ENCODE measurements around the gene UMAD1.
A peak's percentile ranks its signal among the peaks of the same experiment; 100 is the strongest.

UMAD1 gene

GRCh38 chr7:7768977-7769709, 128.6 kb downstream of the UMAD1 start:
- Histone ChIP-seq H3K4me1 (ENCODE audit: insufficient read depth, poor library complexity, severe bottlenecking) (peaks cover 35% of the 10 kb centered on the region), H3K27ac (ENCODE audit: poor library complexity, severe bottlenecking) (no peak overlapping the region), H3K36me3 (ENCODE audit: low read depth) (no peaks in the 10 kb centered on the region), H3K27me3 (ENCODE audit: insufficient read depth, poor library complexity, severe bottlenecking) (no peaks in the 10 kb centered on the region), H3K4me3 (ENCODE audit: severe bottlenecking) (no peak overlapping the region), H3K9me3 (ENCODE audit: severe bottlenecking) (no peaks in the 10 kb centered on the region)
- no peak for DNase-seq (ENCODE audit: low spot score)
- ATAC-seq (ENCODE audit: low read depth) = no peak
- no peak for TF ChIP-seq CTCF (IDR thresholded peaks at IDR 0.05; ENCODE audit: poor library complexity, severe bottlenecking)

DNA sequence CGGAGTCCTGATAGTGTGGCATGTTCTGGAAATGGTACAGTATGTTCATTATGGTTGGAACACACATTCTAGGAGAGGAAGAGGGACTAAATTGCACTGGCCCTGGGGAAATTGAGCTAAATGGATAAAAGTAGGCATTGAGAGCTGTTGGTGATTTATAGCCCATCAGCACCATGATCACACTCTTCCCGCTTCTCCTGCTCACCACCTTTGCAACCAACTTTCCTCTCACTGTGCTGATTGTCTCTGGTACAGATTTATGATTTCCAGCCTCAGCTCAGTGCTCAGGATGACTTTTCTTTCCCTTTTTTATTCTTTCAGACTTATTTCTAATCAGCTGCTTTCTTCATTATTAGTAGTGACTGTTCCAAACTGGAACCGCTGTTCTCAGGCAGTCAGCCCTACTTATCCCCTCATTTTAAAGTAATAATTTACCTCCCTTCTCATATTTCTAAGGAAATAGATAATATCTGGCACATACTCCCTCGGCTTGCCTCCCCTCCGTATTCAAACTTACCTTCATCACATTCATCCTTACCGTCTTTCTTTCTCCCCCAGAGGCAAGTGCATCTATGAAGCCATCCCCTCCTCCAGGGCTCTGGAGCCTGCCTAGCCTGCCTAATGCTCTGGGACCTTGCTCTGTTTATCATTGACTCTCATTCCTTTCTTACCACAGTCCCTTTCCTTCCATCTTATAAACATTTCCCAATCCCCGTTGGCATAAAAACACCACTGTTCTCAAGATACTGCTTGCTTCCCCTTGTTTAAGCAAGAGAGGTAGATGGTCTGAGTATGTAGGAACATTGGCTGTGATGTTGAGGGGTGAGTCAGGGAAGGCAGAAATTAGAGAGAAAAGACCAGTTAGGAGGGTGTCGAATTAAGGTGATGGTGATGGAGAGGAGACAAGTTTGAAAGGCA, 129.4 kb downstream of the UMAD1 start:
- Histone ChIP-seq H3K27me3 (ENCODE audit: insufficient read depth, poor library complexity, severe bottlenecking) (no peaks in the 10 kb centered on the region), H3K27ac (ENCODE audit: poor library complexity, severe bottlenecking) (no peak overlapping the region), H3K9me3 (ENCODE audit: severe bottlenecking) (no peaks in the 10 kb centered on the region), H3K36me3 (ENCODE audit: low read depth) (no peaks in the 10 kb centered on the region), H3K4me3 (ENCODE audit: severe bottlenecking) (no peak overlapping the region), H3K4me1 (ENCODE audit: insufficient read depth, poor library complexity, severe bottlenecking) (peaks cover 29% of the 10 kb centered on the region)
- no peak for TF ChIP-seq CTCF (IDR thresholded peaks at IDR 0.05; ENCODE audit: poor library complexity, severe bottlenecking)
- DNase-seq (ENCODE audit: low spot score) (no peak), ATAC-seq (ENCODE audit: low read depth) (no peak)

DNA sequence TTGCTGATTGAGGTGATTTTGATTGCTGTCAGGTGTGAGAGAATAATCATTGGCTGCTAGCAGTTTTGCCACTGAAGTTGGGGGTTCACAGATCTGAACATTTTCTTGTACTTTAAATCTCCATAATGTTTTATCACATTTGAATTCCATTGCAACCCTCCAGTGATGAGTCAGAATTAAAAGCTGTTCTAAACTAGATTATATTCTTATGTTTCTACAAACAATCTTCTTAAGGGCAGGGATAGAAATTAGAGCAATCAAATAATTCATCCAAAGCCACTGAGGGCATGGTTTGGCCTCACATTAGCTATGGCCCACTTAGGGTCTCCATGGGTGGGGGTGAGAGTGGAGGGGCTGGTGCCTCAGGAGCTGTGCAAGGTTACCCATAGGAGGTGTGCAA, 130.9 kb downstream of the UMAD1 start:
- Histone ChIP-seq H3K27ac (ENCODE audit: poor library complexity, severe bottlenecking) (peak overlapping the region; percentile 74), H3K4me3 (ENCODE audit: severe bottlenecking) (no peak overlapping the region), H3K36me3 (ENCODE audit: low read depth) (no peaks in the 10 kb centered on the region), H3K27me3 (ENCODE audit: insufficient read depth, poor library complexity, severe bottlenecking) (no peaks in the 10 kb centered on the region), H3K4me1 (ENCODE audit: insufficient read depth, poor library complexity, severe bottlenecking) (peaks cover 18% of the 10 kb centered on the region), H3K9me3 (ENCODE audit: severe bottlenecking) (no peaks in the 10 kb centered on the region)
- TF ChIP-seq CTCF (IDR thresholded peaks at IDR 0.05; ENCODE audit: poor library complexity, severe bottlenecking) = no peak
- DNase-seq (ENCODE audit: low spot score) = no peak
- ATAC-seq (ENCODE audit: low read depth) = no peak

- Histone ChIP-seq H3K4me1 (ENCODE audit: insufficient read depth, poor library complexity, severe bottlenecking) (peaks cover 18% of the 10 kb centered on the region), H3K27me3 (ENCODE audit: insufficient read depth, poor library complexity, severe bottlenecking) (no peaks in the 10 kb centered on the region), H3K4me3 (ENCODE audit: severe bottlenecking) (peak overlapping the region; percentile 4), H3K27ac (ENCODE audit: poor library complexity, severe bottlenecking) (peak overlapping the region; percentile 74), H3K9me3 (ENCODE audit: severe bottlenecking) (no peaks in the 10 kb centered on the region), H3K36me3 (ENCODE audit: low read depth) (no peaks in the 10 kb centered on the region)
- TF ChIP-seq CTCF (IDR thresholded peaks at IDR 0.05; ENCODE audit: poor library complexity, severe bottlenecking) = no peak
- ATAC-seq (ENCODE audit: low read depth) (peak; percentile 98), DNase-seq (ENCODE audit: low spot score) (no peak)
Measured at GRCh38 chr7:7772397-7772821, 131.9 kb downstream of the UMAD1 start.
